ENCODE measurements around the gene TMEM187.
"Not testable (repeated sequence)": the region's sequence is repeated elsewhere in the genome, so short reads cannot be mapped to it uniquely, and the experiment has no call there.

The TMEM187 gene

GRCh38 chrX:153974003-153974725, 1.6 kb downstream of the TMEM187 start:
- H3K4me1 ChIP-seq (ENCODE audit: insufficient read depth, low read length) = peaks cover 17% of the 10 kb centered on the region
- H3K36me3 ChIP-seq (ENCODE audit: insufficient read depth, low read length) = no peaks in the 10 kb centered on the region
- peak overlapping the region; percentile 23 for H3K27ac ChIP-seq (ENCODE audit: low read depth, low read length)
- peak overlapping the region; percentile 82 for H3K9ac ChIP-seq (ENCODE audit: low read length)
- peaks cover 4% of the 10 kb centered on the region for H3K9me3 ChIP-seq (ENCODE audit: low read length)
- no peaks in the 10 kb centered on the region for H3K27me3 ChIP-seq (ENCODE audit: control insufficient read depth in 1 of 2, insufficient read depth in 2 of 2, low read length in 2 of 2)
- peak overlapping the region in 1 of 2 donors; percentile 65 for H3K4me3 ChIP-seq (ENCODE audit: low read depth in 1 of 2, low read length in 2 of 2)

GRCh38 chrX:153974726-153975286, 2.3 kb downstream of the TMEM187 start:
- Histone ChIP-seq H3K4me1 (ENCODE audit: insufficient read depth, low read length) (peaks cover 17% of the 10 kb centered on the region), H3K4me3 (ENCODE audit: low read depth in 1 of 2, low read length in 2 of 2) (no peak overlapping the region), H3K36me3 (ENCODE audit: insufficient read depth, low read length) (no peaks in the 10 kb centered on the region), H3K9me3 (ENCODE audit: low read length) (peaks cover 4% of the 10 kb centered on the region), H3K27me3 (ENCODE audit: control insufficient read depth in 1 of 2, insufficient read depth in 2 of 2, low read length in 2 of 2) (no peaks in the 10 kb centered on the region), H3K27ac (ENCODE audit: low read depth, low read length) (no peak overlapping the region), H3K9ac (ENCODE audit: low read length) (no peak overlapping the region)

- H3K27ac ChIP-seq (ENCODE audit: low read depth, low read length); H3K27me3 ChIP-seq (ENCODE audit: control insufficient read depth in 1 of 2, insufficient read depth in 2 of 2, low read length in 2 of 2); H3K9me3 ChIP-seq (ENCODE audit: low read length); H3K4me3 ChIP-seq (ENCODE audit: low read depth in 1 of 2, low read length in 2 of 2); H3K36me3 ChIP-seq (ENCODE audit: insufficient read depth, low read length); H3K4me1 ChIP-seq (ENCODE audit: insufficient read depth, low read length); H3K9ac ChIP-seq (ENCODE audit: low read length): not testable (repeated sequence)
Measured at GRCh38 chrX:153980394-153980793, 7.8 kb downstream of the TMEM187 start.

- Histone ChIP-seq H3K27me3 (ENCODE audit: control insufficient read depth in 1 of 2, insufficient read depth in 2 of 2, low read length in 2 of 2) (peaks cover 0 to 6% of the 10 kb centered on the region in 2 donors), H3K4me1 (ENCODE audit: insufficient read depth, low read length) (no peaks in the 10 kb centered on the region), H3K9me3 (ENCODE audit: low read length) (no peaks in the 10 kb centered on the region), H3K4me3 (ENCODE audit: low read depth in 1 of 2, low read length in 2 of 2) (no peak overlapping the region), H3K27ac (ENCODE audit: low read depth, low read length) (no peak overlapping the region), H3K9ac (ENCODE audit: low read length) (no peak overlapping the region), H3K36me3 (ENCODE audit: insufficient read depth, low read length) (no peaks in the 10 kb centered on the region)
Measured at GRCh38 chrX:153981231-153981630, 8.7 kb downstream of the TMEM187 start.

GRCh38 chrX:153981771-153982533, 9.4 kb downstream of the TMEM187 start:
- H3K9ac ChIP-seq (ENCODE audit: low read length) = no peak overlapping the region
- H3K4me1 ChIP-seq (ENCODE audit: insufficient read depth, low read length) = no peaks in the 10 kb centered on the region
- no peak overlapping the region for H3K4me3 ChIP-seq (ENCODE audit: low read depth in 1 of 2, low read length in 2 of 2)
- peaks cover 0 to 6% of the 10 kb centered on the region in 2 donors for H3K27me3 ChIP-seq (ENCODE audit: control insufficient read depth in 1 of 2, insufficient read depth in 2 of 2, low read length in 2 of 2)
- no peaks in the 10 kb centered on the region for H3K36me3 ChIP-seq (ENCODE audit: insufficient read depth, low read length)
- no peak overlapping the region for H3K27ac ChIP-seq (ENCODE audit: low read depth, low read length)
- no peaks in the 10 kb centered on the region for H3K9me3 ChIP-seq (ENCODE audit: low read length)

DNA sequence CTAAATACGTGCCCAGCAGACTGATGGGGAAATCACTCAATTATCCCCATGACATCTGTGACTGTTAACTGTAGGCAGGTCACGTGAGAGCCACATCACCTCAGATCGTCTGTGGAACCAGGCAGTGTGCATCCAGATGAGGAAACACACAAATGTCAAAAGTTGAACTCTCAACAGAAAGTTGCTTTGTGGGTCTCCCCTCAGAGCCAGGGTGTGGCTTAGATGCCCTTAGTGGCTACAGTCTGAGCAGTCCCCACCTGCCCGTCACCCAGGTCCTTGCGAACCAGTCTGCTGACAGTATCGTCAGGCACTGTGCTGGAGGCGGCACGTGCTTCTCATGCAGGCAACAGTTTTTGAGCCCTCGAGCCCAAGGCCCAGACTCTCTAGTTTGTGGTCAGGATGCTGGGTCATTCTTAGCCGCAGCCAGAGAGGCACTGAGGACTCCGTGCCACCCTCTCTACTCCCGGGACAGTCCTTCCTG, 10.8 kb downstream of the TMEM187 start:
- H3K9ac ChIP-seq (ENCODE audit: low read length) = no peak overlapping the region

DNA sequence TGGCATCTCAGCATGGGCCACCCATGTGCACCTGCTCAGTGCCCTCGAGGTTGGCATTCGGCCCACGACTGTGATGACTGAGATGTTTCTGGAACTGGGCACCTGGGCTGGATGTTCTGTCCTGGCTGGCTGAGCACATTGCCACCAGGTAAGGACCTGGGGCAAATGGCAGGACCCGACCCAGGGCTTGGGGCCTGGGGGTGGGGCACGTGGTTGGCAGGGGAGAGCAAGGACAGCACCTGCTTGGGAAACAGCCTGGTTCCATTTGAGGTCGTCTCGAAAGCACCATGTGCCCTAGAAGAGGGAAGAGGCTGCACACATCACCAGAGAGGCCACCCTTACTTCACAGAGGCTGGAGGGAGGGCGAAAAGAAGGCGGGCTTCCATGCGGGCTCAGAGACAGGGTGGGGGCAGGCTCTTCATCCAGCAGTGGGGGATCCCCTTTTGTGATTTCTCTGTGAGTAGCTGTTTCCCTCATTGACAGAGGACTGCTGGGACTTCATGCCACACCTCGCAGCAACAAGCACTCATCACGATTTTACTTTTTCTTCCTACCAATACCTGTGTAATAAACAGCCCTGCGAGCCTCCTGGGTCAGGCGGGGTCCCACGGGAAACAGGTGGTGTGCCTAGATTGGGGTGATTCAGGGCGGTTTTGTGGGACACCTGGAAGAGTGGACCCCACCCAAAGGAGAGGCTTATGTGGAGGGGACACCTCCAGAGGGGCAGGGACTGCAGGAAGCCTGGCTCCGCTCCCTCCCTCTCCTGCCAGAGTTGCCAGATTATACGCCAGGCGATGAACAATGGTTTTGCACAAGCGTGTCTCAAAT, 12.0 kb downstream of the TMEM187 start:
- H3K9ac ChIP-seq (ENCODE audit: low read length) = no peak overlapping the region
- H3K9me3 ChIP-seq (ENCODE audit: low read length) = no peaks in the 10 kb centered on the region
- peaks cover 0 to 6% of the 10 kb centered on the region in 2 donors for H3K27me3 ChIP-seq (ENCODE audit: control insufficient read depth in 1 of 2, insufficient read depth in 2 of 2, low read length in 2 of 2)
- no peaks in the 10 kb centered on the region for H3K36me3 ChIP-seq (ENCODE audit: insufficient read depth, low read length)
- H3K27ac ChIP-seq (ENCODE audit: low read depth, low read length) = peak overlapping the region; percentile 32
- no peak overlapping the region for H3K4me3 ChIP-seq (ENCODE audit: low read depth in 1 of 2, low read length in 2 of 2)
- no peaks in the 10 kb centered on the region for H3K4me1 ChIP-seq (ENCODE audit: insufficient read depth, low read length)

More for the DNA sequence above, 10.8 kb downstream of the TMEM187 start:
- no peak overlapping the region for H3K4me3 ChIP-seq (ENCODE audit: low read depth in 1 of 2, low read length in 2 of 2)
- no peaks in the 10 kb centered on the region for H3K36me3 ChIP-seq (ENCODE audit: insufficient read depth, low read length)
- H3K27ac ChIP-seq (ENCODE audit: low read depth, low read length) = no peak overlapping the region
- peaks cover 0 to 6% of the 10 kb centered on the region in 2 donors for H3K27me3 ChIP-seq (ENCODE audit: control insufficient read depth in 1 of 2, insufficient read depth in 2 of 2, low read length in 2 of 2)
- H3K4me1 ChIP-seq (ENCODE audit: insufficient read depth, low read length) = no peaks in the 10 kb centered on the region
- H3K9me3 ChIP-seq (ENCODE audit: low read length) = no peaks in the 10 kb centered on the region

DNA sequence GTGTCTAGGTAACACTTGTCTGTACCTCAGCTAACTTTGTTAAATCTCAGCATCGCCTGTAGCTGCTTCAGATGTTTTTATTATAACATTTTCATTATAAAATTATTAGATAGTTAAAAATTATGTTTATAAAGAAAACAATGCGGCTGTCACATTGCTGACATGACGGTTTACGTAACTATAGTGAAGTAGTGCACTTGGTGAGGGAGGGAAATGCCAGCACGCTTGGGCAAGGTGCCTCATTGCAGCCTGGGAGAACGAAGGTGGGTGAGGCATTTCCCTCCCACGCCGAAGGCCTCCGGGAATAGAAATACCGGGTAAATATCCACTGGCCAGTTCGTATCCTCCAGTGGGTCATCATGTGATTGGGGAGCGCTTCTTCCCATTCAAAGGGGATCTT, 15.9 kb downstream of the TMEM187 start:
- no peaks in the 10 kb centered on the region for H3K4me1 ChIP-seq (ENCODE audit: insufficient read depth, low read length)
- H3K27ac ChIP-seq (ENCODE audit: low read depth, low read length) = no peak overlapping the region
- H3K9me3 ChIP-seq (ENCODE audit: low read length) = no peaks in the 10 kb centered on the region
- H3K9ac ChIP-seq (ENCODE audit: low read length) = no peak overlapping the region
- H3K27me3 ChIP-seq (ENCODE audit: control insufficient read depth in 1 of 2, insufficient read depth in 2 of 2, low read length in 2 of 2) = peaks cover 0 to 17% of the 10 kb centered on the region in 2 donors
- H3K4me3 ChIP-seq (ENCODE audit: low read depth in 1 of 2, low read length in 2 of 2) = no peak overlapping the region
- H3K36me3 ChIP-seq (ENCODE audit: insufficient read depth, low read length) = no peaks in the 10 kb centered on the region

DNA sequence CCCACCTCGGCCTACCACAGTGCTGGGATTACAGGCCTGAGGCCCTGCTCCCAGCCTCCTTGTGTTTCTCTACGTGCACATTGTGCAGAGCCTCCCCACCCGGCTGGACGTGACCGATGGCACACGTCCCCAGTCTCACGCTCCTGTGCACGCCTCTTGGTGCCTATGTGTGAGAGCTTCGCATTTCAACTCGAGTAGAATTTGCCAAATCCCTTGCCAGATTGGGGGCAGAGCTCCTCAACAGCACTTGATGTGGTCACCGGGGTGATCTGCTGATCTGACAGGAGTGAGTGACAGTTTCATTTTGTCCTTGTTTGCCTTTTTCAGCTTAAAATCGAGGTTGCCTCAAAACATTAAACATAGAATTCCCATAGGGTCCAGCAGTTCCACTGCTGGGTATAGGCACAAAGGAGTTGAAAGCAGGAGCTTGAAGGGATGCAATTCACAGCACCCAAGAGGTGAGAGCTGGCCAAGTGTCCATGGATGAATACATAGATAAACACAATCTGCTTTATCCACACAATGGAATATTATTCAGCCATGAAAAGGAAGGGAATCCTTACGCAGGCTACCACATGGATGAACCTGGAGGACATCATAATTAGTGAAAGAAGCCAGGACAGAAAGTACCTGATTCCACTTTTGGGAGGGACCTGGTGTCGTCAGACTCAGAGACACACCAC, 17.6 kb downstream of the TMEM187 start:
- Histone ChIP-seq H3K4me1 (ENCODE audit: insufficient read depth, low read length) (no peaks in the 10 kb centered on the region), H3K27me3 (ENCODE audit: control insufficient read depth in 1 of 2, insufficient read depth in 2 of 2, low read length in 2 of 2) (peaks cover 0 to 11% of the 10 kb centered on the region in 2 donors), H3K9me3 (ENCODE audit: low read length) (no peaks in the 10 kb centered on the region), H3K9ac (ENCODE audit: low read length) (no peak overlapping the region), H3K27ac (ENCODE audit: low read depth, low read length) (no peak overlapping the region), H3K36me3 (ENCODE audit: insufficient read depth, low read length) (no peaks in the 10 kb centered on the region), H3K4me3 (ENCODE audit: low read depth in 1 of 2, low read length in 2 of 2) (no peak overlapping the region)

- no peaks in the 10 kb centered on the region for H3K9me3 ChIP-seq (ENCODE audit: low read length)
- no peak overlapping the region for H3K9ac ChIP-seq (ENCODE audit: low read length)
- peaks cover 0 to 12% of the 10 kb centered on the region in 2 donors for H3K27me3 ChIP-seq (ENCODE audit: control insufficient read depth in 1 of 2, insufficient read depth in 2 of 2, low read length in 2 of 2)
- H3K4me3 ChIP-seq (ENCODE audit: low read depth in 1 of 2, low read length in 2 of 2) = no peak overlapping the region
- H3K36me3 ChIP-seq (ENCODE audit: insufficient read depth, low read length) = no peaks in the 10 kb centered on the region
- H3K27ac ChIP-seq (ENCODE audit: low read depth, low read length) = no peak overlapping the region
- no peaks in the 10 kb centered on the region for H3K4me1 ChIP-seq (ENCODE audit: insufficient read depth, low read length)
Measured at GRCh38 chrX:153991013-153991580, 18.5 kb downstream of the TMEM187 start.
